Neutrophil (primary cell): ENCODE measurements around the gene PSMB3.

Source experiments
- H3K27ac ChIP-seq: fragments of 200-600 bp; sonication (generic); 2 replicates; pipeline ENCODE4 v1.5.1; 2016; ENCODE audit warnings: mild to moderate bottlenecking, moderate library complexity
- H3K27me3 ChIP-seq: fragments of 200-600 bp; sonication (generic); 2 replicates; pipeline ENCODE4 v1.6.0; 2016; ENCODE audit warnings: mild to moderate bottlenecking
- H3K36me3 ChIP-seq: fragments of 200-600 bp; sonication (generic); 2 replicates; pipeline ENCODE4 v1.5.1; 2017
- H3K4me1 ChIP-seq, 2 experiments: fragments of 200-600 bp in 1 of 2; sonication (generic) in 1 of 2; 1 replicate in 1 of 2; 2 replicates in 1 of 2; pipeline versions ENCODE4 v1.5.1 to v1.6.1; 2013 to 2016; ENCODE audit warnings: low read depth in 1 of 2, low read length in 1 of 2, mild to moderate bottlenecking in 1 of 2, moderate library complexity in 1 of 2; ENCODE audit not compliant: control insufficient read depth in 1 of 2, insufficient read depth in 1 of 2
- H3K4me3 ChIP-seq, 2 experiments: fragments of 200-600 bp in 1 of 2; sonication (generic) in 1 of 2; 1 replicate in 1 of 2; 2 replicates in 1 of 2; pipeline ENCODE4 v1.5.1; 2013 to 2016; ENCODE audit warnings: low read depth in 1 of 2, low read length in 1 of 2, mild to moderate bottlenecking in 1 of 2, moderate library complexity in 1 of 2
- H3K9me3 ChIP-seq: fragments of 200-600 bp; sonication (generic); 2 replicates; pipeline ENCODE4 v1.5.1; 2016
- CTCF ChIP-seq: fragments of 200-600 bp; sonication (generic); IDR thresholded peaks from 2 replicates; pipeline ENCODE4 v1.5.1; 2016; ENCODE audit warnings: antibody characterized with exemption

PSMB3 gene

DNA sequence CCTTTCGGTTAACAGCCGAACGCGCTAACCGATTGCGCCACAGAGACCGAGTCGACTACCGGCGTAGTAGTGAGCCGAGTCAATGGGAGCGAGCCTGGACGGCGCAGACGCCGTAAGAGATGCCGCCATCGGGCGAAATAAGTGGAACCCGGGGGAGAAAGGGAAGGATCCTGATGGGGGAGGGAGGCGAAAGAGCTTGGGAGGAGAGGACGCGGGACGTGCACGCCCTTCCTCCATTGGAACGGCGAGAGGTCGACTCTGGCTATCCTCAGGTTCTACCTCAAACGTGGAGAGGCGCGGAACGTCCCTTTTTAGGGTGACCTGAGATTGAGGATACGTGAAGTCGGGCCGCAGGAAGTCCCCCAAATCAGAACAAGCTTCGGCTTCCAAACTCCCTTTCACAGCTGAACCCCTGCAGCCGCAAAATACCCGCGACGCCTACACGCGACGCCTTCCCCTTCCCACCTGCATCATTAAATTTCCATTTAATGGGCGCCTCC lies 683 bp upstream of the PSMB3 start:
- H3K9me3 ChIP-seq = no peaks in the 10 kb centered on the region
- H3K27me3 ChIP-seq = peaks cover 51% of the 10 kb centered on the region
- H3K4me1 ChIP-seq = peaks cover 64 to 70% of the 10 kb centered on the region in 2 experiments
- H3K27ac ChIP-seq = peak overlapping the region; percentile 87
- TF ChIP-seq CTCF = no peak
- peaks cover 34% of the 10 kb centered on the region for H3K36me3 ChIP-seq
- peak overlapping the region; percentile 91 to 97 for H3K4me3 ChIP-seq

GRCh38 chr17:38753071-38753506 lies 548 bp downstream of the PSMB3 start:
- peak overlapping the region; percentile 87 for H3K27ac ChIP-seq
- H3K36me3 ChIP-seq = peaks cover 46% of the 10 kb centered on the region
- peak overlapping the region; percentile 91 to 97 for H3K4me3 ChIP-seq
- no peak for TF ChIP-seq CTCF
- H3K27me3 ChIP-seq = peaks cover 39% of the 10 kb centered on the region
- peaks cover 58 to 59% of the 10 kb centered on the region in 2 experiments for H3K4me1 ChIP-seq
- no peaks in the 10 kb centered on the region for H3K9me3 ChIP-seq

DNA sequence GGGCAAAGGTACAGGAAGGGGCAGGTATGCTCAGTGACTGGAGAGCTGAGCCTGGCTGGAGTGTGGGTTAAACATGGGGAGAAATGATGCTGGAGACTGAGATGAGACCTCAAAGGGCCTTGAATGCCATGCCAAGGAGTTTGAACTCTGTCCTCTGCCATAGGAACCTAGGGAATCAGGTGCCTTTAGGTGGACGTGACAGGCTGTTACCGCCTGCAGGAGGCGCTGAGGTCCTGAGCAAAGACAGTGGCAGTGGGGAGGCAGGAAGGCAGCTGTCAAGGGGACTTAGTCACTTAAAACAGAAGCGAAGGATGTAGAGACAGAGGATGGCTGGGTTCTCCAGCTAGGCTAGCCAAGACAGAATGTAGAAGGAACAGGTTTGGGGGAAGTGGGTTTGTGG lies 9.1 kb downstream of the PSMB3 start:
- peaks cover 100% of the 10 kb centered on the region for H3K36me3 ChIP-seq
- H3K27me3 ChIP-seq = no peaks in the 10 kb centered on the region
- no peak for TF ChIP-seq CTCF
- no peaks in the 10 kb centered on the region for H3K9me3 ChIP-seq
- no peak overlapping the region for H3K4me3 ChIP-seq
- H3K27ac ChIP-seq = no peak overlapping the region
- H3K4me1 ChIP-seq = no peaks in the 10 kb centered on the region

- Histone ChIP-seq H3K27me3 (no peaks in the 10 kb centered on the region), H3K9me3 (no peaks in the 10 kb centered on the region), H3K27ac (no peak overlapping the region), H3K4me1 (no peaks in the 10 kb centered on the region), H3K36me3 (peaks cover 100% of the 10 kb centered on the region), H3K4me3 (no peak overlapping the region)
- TF ChIP-seq CTCF = no peak
Observed at GRCh38 chr17:38762231-38762630, 9.7 kb downstream of the PSMB3 start.

GRCh38 chr17:38766341-38766740 lies 13.8 kb downstream of the PSMB3 start:
- no peak for TF ChIP-seq CTCF
- no peaks in the 10 kb centered on the region for H3K27me3 ChIP-seq
- H3K4me1 ChIP-seq = no peaks in the 10 kb centered on the region
- H3K27ac ChIP-seq = no peak overlapping the region
- H3K4me3 ChIP-seq = no peak overlapping the region
- peaks cover 99% of the 10 kb centered on the region for H3K36me3 ChIP-seq
- no peaks in the 10 kb centered on the region for H3K9me3 ChIP-seq

DNA sequence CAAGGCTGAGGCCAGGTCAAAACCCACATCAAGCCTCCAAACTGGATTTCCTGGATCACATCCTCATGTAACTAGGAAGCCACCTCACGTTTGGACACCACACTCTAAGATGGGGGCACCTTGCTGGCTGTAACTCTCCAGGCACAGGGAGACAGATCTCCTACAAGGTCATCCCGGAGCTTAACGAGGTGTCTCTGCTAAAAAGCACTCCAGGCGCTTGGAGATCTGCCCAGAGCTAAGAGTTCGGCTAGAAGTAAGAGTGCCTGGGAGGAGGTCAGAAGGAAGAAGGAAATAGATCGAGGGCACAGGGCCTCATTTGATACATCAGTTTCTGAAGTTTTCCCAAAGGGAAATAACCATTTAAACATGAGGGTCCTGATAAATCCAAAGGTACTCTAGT lies 15.9 kb downstream of the PSMB3 start:
- Histone ChIP-seq H3K9me3 (no peaks in the 10 kb centered on the region), H3K4me1 (no peaks in the 10 kb centered on the region), H3K4me3 (no peak overlapping the region), H3K27ac (peak overlapping the region; percentile 5), H3K27me3 (no peaks in the 10 kb centered on the region), H3K36me3 (peaks cover 95% of the 10 kb centered on the region)
- TF ChIP-seq CTCF = no peak
